ENCODE results near the gene ADAMTS17. TPM values are rescaled to one million over a fixed set of nuclear protein-coding genes. Genes with fewer than 3 reads are reported as not detected.

The ADAMTS17 gene
- total and polyA plus RNA-seq, 4 experiments from 2014 or later: 2.1 to 6.2 (median 4.8) TPM

DNA sequence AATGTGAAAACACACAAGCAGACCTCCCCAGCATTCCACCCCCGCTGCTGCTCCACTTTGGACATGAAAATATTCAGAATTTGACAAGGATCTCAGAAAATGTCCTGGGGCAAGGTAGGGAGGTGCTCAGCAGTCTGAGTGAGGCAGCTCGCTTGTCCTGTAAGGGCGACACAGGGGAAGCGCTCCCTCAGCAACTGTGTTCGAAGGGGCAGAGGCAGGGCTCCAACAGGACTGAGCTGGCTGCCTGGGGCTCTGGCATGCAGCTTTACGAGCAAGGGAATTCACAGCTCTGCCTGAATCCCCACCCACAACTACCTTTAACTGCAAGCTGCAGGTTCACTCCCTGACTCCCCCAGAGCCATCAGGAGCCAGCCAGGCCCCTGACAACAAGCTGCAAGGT, 321.6 kb downstream of the ADAMTS17 start:
- no peaks in the 10 kb centered on the region for H3K9me3 ChIP-seq (ENCODE audit: control insufficient read depth in 1 of 2, low read length in 2 of 2)
- Mint-ChIP-seq H3K36me3 (peaks cover 7 to 19% of the 10 kb centered on the region in 2 donors), H3K27me3 (no peaks in the 10 kb centered on the region), H3K9me3 (peaks cover 0 to 2% (median 0%) of the 10 kb centered on the region in 8 donors), H3K4me1 (no peaks in the 10 kb centered on the region), H3K27ac (no peak overlapping the region), H3K4me3 (no peak overlapping the region)
- intact Hi-C loops (cut with micrococcal nuclease): no loop called here
- CTCF ChIA-PET (ENCODE audit: partially characterized antibody): no interaction called here
- POLR2A ChIA-PET (ENCODE audit: partially characterized antibody): no interaction called here
- no peak overlapping the region for H3K27ac ChIP-seq (ENCODE audit: low read depth, low read length)
- no peaks in the 10 kb centered on the region for H3K27me3 ChIP-seq (ENCODE audit: insufficient read depth, low read length)
- H3K36me3 ChIP-seq (ENCODE audit: insufficient read depth, low read length): no peaks in the 10 kb centered on the region
- no peaks in the 10 kb centered on the region for H3K4me1 ChIP-seq (ENCODE audit: insufficient read depth, low read length)
- no peak overlapping the region for H3K4me3 ChIP-seq (ENCODE audit: low read length in 2 of 2)
- no peak for DNase-seq

DNA sequence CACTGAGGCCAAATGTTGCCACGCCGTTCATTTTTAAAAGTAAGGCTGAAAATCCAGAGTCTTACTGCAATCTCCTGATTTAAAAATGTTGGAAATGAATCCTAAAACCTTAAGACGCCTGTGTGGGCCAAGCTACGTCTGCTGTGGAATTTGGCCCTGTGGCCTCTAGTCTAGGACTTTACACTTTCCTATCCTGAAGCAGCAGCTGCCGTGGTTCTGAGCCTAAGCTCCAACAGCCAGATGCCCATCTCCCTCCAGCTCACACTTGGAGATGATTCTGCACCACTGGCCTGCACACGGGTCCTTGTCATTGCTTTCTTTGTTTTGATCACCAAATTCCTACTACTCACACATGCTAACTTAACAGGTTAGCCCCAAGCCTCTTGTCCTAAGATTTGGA, 322.2 kb downstream of the ADAMTS17 start:
- no peaks in the 10 kb centered on the region for H3K4me1 ChIP-seq (ENCODE audit: insufficient read depth, low read length)
- H3K4me3 Mint-ChIP-seq: no peak overlapping the region
- no peak for DNase-seq
- H3K36me3 Mint-ChIP-seq: peaks cover 7 to 19% of the 10 kb centered on the region in 2 donors
- no peaks in the 10 kb centered on the region for H3K27me3 ChIP-seq (ENCODE audit: insufficient read depth, low read length)
- H3K9me3 ChIP-seq (ENCODE audit: control insufficient read depth in 1 of 2, low read length in 2 of 2): no peaks in the 10 kb centered on the region
- POLR2A ChIA-PET (ENCODE audit: partially characterized antibody): no interaction called here
- no peak overlapping the region for H3K4me3 ChIP-seq (ENCODE audit: low read length in 2 of 2)
- intact Hi-C loops (cut with micrococcal nuclease): no loop called here
- H3K9me3 Mint-ChIP-seq: peaks cover 0 to 4% (median 0%) of the 10 kb centered on the region in 8 donors
- H3K27me3 Mint-ChIP-seq: no peaks in the 10 kb centered on the region
- no peaks in the 10 kb centered on the region for H3K4me1 Mint-ChIP-seq
- no peak overlapping the region for H3K27ac ChIP-seq (ENCODE audit: low read depth, low read length)
- CTCF ChIA-PET (ENCODE audit: partially characterized antibody): no interaction called here
- no peaks in the 10 kb centered on the region for H3K36me3 ChIP-seq (ENCODE audit: insufficient read depth, low read length)
- peak overlapping the region in 1 of 7 donors; percentile 32 for H3K27ac Mint-ChIP-seq

DNA sequence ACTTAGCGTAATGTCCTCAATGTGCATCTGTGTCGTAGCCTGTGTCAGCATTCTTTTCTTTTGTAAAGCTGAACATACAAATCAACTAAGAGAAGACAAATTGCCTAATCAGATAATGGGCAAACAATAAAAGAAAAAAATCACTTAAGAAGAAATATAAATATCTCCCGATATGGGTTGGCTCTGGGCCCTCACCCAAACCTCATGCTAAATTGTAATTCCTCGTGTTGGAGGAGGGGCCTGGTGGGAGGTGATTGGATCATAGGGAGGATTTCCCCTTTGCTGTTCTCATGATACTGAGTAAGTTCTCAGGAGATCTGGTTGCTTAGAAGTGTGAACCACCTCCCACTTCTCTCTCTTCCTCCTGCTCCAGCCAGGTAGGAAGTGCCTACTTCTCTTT, 323.6 kb downstream of the ADAMTS17 start:
- intact Hi-C loops (cut with micrococcal nuclease): no loop called here
- POLR2A ChIA-PET (ENCODE audit: partially characterized antibody): no interaction called here
- Mint-ChIP-seq H3K4me1 (no peaks in the 10 kb centered on the region), H3K36me3 (peaks cover 7 to 15% of the 10 kb centered on the region in 2 donors), H3K4me3 (no peak overlapping the region), H3K27ac (no peak overlapping the region), H3K9me3 (peaks cover 0 to 4% (median 0%) of the 10 kb centered on the region in 8 donors), H3K27me3 (no peaks in the 10 kb centered on the region)
- CTCF ChIA-PET (ENCODE audit: partially characterized antibody): no interaction called here
- no peak overlapping the region for H3K27ac ChIP-seq (ENCODE audit: low read depth, low read length)
- H3K36me3 ChIP-seq (ENCODE audit: insufficient read depth, low read length): no peaks in the 10 kb centered on the region
- H3K4me3 ChIP-seq (ENCODE audit: low read length in 2 of 2): no peak overlapping the region
- no peaks in the 10 kb centered on the region for H3K4me1 ChIP-seq (ENCODE audit: insufficient read depth, low read length)
- DNase-seq: no peak
- no peaks in the 10 kb centered on the region for H3K27me3 ChIP-seq (ENCODE audit: insufficient read depth, low read length)
- H3K9me3 ChIP-seq (ENCODE audit: control insufficient read depth in 1 of 2, low read length in 2 of 2): no peaks in the 10 kb centered on the region

DNA sequence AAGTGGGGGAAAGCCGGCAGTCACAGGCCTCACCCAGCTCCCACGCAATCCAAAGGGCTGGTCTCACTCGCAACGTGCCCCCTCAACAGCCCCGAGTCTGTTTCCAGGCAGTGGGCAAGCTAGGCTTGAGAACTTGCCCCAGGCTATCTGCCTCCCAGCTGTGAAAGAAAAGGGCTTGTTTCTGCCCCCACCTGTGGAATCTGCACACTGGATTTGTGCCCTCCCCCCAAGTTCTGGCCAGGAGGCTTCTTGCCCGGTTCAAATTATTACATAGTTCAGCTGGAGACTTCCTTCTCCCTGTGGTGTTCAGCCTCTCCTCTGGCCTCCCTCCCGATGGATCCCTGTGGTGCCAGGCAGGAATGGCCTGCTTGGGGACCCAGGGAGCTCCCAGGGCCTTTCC, 324.6 kb downstream of the ADAMTS17 start:
- Histone ChIP-seq H3K9me3 (ENCODE audit: control insufficient read depth in 1 of 2, low read length in 2 of 2) (no peaks in the 10 kb centered on the region), H3K27ac (ENCODE audit: low read depth, low read length) (no peak overlapping the region), H3K36me3 (ENCODE audit: insufficient read depth, low read length) (no peaks in the 10 kb centered on the region), H3K4me3 (ENCODE audit: low read length in 2 of 2) (no peak overlapping the region), H3K27me3 (ENCODE audit: insufficient read depth, low read length) (no peaks in the 10 kb centered on the region), H3K4me1 (ENCODE audit: insufficient read depth, low read length) (no peaks in the 10 kb centered on the region)
- POLR2A ChIA-PET (ENCODE audit: partially characterized antibody): no interaction called here
- DNase-seq: no peak
- no peak overlapping the region for H3K4me3 Mint-ChIP-seq
- H3K9me3 Mint-ChIP-seq: peaks cover 0 to 4% (median 0%) of the 10 kb centered on the region in 8 donors
- H3K4me1 Mint-ChIP-seq: no peaks in the 10 kb centered on the region
- no peak overlapping the region for H3K27ac Mint-ChIP-seq
- intact Hi-C loops (cut with micrococcal nuclease): no loop called here
- H3K27me3 Mint-ChIP-seq: no peaks in the 10 kb centered on the region
- CTCF ChIA-PET (ENCODE audit: partially characterized antibody): no interaction called here
- peaks cover 7 to 15% of the 10 kb centered on the region in 2 donors for H3K36me3 Mint-ChIP-seq

DNA sequence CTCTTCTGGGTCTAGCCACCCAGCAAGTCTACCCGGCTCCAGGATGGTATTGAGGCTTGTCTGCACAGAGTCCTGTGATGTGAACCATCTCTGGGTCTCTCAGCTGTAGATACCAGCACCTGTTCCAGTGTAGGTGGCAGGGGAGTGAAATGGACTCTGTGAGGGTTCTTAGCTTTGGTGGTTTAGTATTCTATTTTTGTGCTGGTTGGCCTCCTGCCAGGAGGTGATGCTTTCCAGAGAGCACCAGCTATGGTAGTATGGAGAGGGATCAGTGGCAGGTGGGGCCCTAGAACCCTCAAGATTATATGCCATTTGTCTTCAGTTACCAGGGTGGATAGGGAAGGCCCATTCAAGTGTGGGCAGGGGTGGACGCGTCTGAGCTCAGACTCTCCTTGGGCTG, 325.1 kb downstream of the ADAMTS17 start:
- Histone ChIP-seq H3K9me3 (ENCODE audit: control insufficient read depth in 1 of 2, low read length in 2 of 2) (no peaks in the 10 kb centered on the region), H3K27me3 (ENCODE audit: insufficient read depth, low read length) (no peaks in the 10 kb centered on the region), H3K4me3 (ENCODE audit: low read length in 2 of 2) (no peak overlapping the region), H3K4me1 (ENCODE audit: insufficient read depth, low read length) (no peaks in the 10 kb centered on the region), H3K27ac (ENCODE audit: low read depth, low read length) (no peak overlapping the region), H3K36me3 (ENCODE audit: insufficient read depth, low read length) (no peaks in the 10 kb centered on the region)
- CTCF ChIA-PET (ENCODE audit: partially characterized antibody): no interaction called here
- DNase-seq: no peak
- Mint-ChIP-seq H3K9me3 (peaks cover 0 to 4% (median 0%) of the 10 kb centered on the region in 8 donors), H3K36me3 (peaks cover 7 to 15% of the 10 kb centered on the region in 2 donors), H3K27ac (no peak overlapping the region), H3K27me3 (no peaks in the 10 kb centered on the region), H3K4me1 (no peaks in the 10 kb centered on the region), H3K4me3 (no peak overlapping the region)
- POLR2A ChIA-PET (ENCODE audit: partially characterized antibody): no interaction called here
- intact Hi-C loops (cut with micrococcal nuclease): no loop called here

DNA sequence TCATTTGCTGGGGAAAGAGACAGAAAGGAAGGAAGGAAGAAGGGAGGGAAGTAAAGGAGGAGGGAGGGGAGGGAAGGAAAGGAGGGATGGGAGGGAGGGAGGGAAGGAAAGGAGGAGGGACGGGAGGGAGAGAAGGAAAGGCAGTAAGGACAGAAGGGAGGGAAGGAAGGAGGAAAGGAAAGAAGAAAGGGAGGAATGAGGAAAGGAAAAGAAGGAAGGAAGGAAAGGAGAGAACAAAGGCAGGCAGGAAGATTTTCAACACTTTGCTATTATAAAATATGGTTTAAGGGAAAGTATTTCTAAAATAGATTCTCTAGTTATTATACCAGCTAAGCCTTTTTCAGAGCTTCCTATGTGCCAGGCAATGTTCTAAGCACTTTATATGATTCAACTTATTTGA, 330.5 kb downstream of the ADAMTS17 start:
- CTCF ChIA-PET (ENCODE audit: partially characterized antibody): no interaction called here
- DNase-seq: no peak
- intact Hi-C loops (cut with micrococcal nuclease): no loop called here
- H3K4me1 Mint-ChIP-seq: no peaks in the 10 kb centered on the region
- H3K4me1 ChIP-seq (ENCODE audit: insufficient read depth, low read length): no peaks in the 10 kb centered on the region
- peaks cover 0 to 4% of the 10 kb centered on the region in 2 donors for H3K36me3 Mint-ChIP-seq
- no peaks in the 10 kb centered on the region for H3K36me3 ChIP-seq (ENCODE audit: insufficient read depth, low read length)
- no peak overlapping the region for H3K27ac Mint-ChIP-seq
- H3K9me3 Mint-ChIP-seq: peaks cover 0 to 4% (median 0%) of the 10 kb centered on the region in 8 donors
- no peak overlapping the region for H3K27ac ChIP-seq (ENCODE audit: low read depth, low read length)
- no peaks in the 10 kb centered on the region for H3K27me3 Mint-ChIP-seq
- H3K27me3 ChIP-seq (ENCODE audit: insufficient read depth, low read length): no peaks in the 10 kb centered on the region
- H3K4me3 Mint-ChIP-seq: no peak overlapping the region
- H3K9me3 ChIP-seq (ENCODE audit: control insufficient read depth in 1 of 2, low read length in 2 of 2): no peaks in the 10 kb centered on the region
- POLR2A ChIA-PET (ENCODE audit: partially characterized antibody): no interaction called here
- H3K4me3 ChIP-seq (ENCODE audit: low read length in 2 of 2): no peak overlapping the region

DNA sequence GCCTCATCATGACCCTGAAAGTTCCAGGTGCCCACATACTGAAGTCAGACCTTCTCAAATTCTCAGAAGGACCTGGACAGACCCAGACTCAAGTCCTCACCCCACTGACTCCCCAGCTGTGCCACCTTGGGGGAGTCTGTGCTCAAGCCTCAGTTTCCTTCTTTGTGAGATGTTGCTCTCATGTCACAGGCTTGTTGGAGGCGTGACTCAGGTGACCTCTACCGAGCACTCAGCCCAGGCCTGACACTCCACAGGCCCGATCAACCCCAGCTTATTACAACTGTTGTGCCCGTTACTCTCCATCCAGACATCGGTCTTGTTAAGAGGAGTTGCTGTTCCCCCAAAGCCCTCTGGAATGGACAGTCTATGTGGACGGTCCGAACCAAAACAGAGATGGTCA, 332.4 kb downstream of the ADAMTS17 start:
- no peaks in the 10 kb centered on the region for H3K4me1 ChIP-seq (ENCODE audit: insufficient read depth, low read length)
- H3K27me3 Mint-ChIP-seq: no peaks in the 10 kb centered on the region
- intact Hi-C loops (cut with micrococcal nuclease): no loop called here
- H3K27me3 ChIP-seq (ENCODE audit: insufficient read depth, low read length): no peaks in the 10 kb centered on the region
- H3K27ac ChIP-seq (ENCODE audit: low read depth, low read length): no peak overlapping the region
- CTCF ChIA-PET (ENCODE audit: partially characterized antibody): no interaction called here
- H3K27ac Mint-ChIP-seq: peak overlapping the region in 1 of 7 donors; percentile 44
- no peaks in the 10 kb centered on the region for H3K36me3 ChIP-seq (ENCODE audit: insufficient read depth, low read length)
- H3K9me3 Mint-ChIP-seq: peaks cover 0 to 4% (median 0%) of the 10 kb centered on the region in 8 donors
- no peak for DNase-seq
- no peaks in the 10 kb centered on the region for H3K9me3 ChIP-seq (ENCODE audit: control insufficient read depth in 1 of 2, low read length in 2 of 2)
- POLR2A ChIA-PET (ENCODE audit: partially characterized antibody): no interaction called here
- H3K4me3 ChIP-seq (ENCODE audit: low read length in 2 of 2): no peak overlapping the region
- peaks cover 0 to 11% of the 10 kb centered on the region in 2 donors for H3K36me3 Mint-ChIP-seq
- H3K4me1 Mint-ChIP-seq: no peaks in the 10 kb centered on the region
- no peak overlapping the region for H3K4me3 Mint-ChIP-seq

DNA sequence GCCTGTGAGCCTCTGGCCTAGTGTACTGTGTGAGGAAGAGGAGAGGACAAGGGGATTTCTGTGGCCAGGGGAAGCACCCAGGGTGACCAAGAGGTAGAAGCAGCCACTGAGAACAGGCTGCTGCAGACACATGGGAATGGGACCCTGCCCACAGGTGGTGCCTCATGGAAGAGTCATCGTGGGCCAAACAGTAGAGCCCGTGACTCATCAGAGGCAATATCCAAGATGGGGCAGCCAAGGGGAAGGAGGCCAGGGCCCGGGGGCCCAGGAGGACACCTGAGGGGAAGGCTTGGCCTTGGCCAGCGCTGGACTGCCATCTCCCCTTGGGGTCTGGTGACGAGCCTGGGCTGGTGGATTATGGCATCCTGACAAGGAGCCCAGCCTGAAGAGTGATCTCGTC, 333.5 kb downstream of the ADAMTS17 start:
- intact Hi-C loops (cut with micrococcal nuclease): no loop called here
- H3K4me3 Mint-ChIP-seq: no peak overlapping the region
- no peak overlapping the region for H3K27ac Mint-ChIP-seq

More for the DNA sequence above, 333.5 kb downstream of the ADAMTS17 start:
- Histone ChIP-seq H3K4me3 (ENCODE audit: low read length in 2 of 2) (no peak overlapping the region), H3K36me3 (ENCODE audit: insufficient read depth, low read length) (no peaks in the 10 kb centered on the region), H3K9me3 (ENCODE audit: control insufficient read depth in 1 of 2, low read length in 2 of 2) (no peaks in the 10 kb centered on the region), H3K4me1 (ENCODE audit: insufficient read depth, low read length) (no peaks in the 10 kb centered on the region), H3K27ac (ENCODE audit: low read depth, low read length) (no peak overlapping the region), H3K27me3 (ENCODE audit: insufficient read depth, low read length) (no peaks in the 10 kb centered on the region)
- Mint-ChIP-seq H3K36me3 (peaks cover 1 to 17% of the 10 kb centered on the region in 2 donors), H3K27me3 (no peaks in the 10 kb centered on the region), H3K9me3 (peaks cover 0 to 5% (median 0%) of the 10 kb centered on the region in 8 donors), H3K4me1 (no peaks in the 10 kb centered on the region)
- ChIA-PET POLR2A (ENCODE audit: partially characterized antibody) (no interaction called here), CTCF (ENCODE audit: partially characterized antibody) (no interaction called here)
- no peak for DNase-seq

Data from CD4-positive, alpha-beta memory T cell (primary cell).